HG03039 (cell line): ENCODE measurements around the gene ESYT2.

Experiments used
- ATAC-seq: cut with Tn5 transposase; IDR thresholded peaks from one replicate; pipeline ENCODE4 v1.9.1; 2021; ENCODE audit warnings: mild to moderate bottlenecking, moderate library complexity; ENCODE audit not compliant: unreplicated experiment

The ESYT2 gene

DNA sequence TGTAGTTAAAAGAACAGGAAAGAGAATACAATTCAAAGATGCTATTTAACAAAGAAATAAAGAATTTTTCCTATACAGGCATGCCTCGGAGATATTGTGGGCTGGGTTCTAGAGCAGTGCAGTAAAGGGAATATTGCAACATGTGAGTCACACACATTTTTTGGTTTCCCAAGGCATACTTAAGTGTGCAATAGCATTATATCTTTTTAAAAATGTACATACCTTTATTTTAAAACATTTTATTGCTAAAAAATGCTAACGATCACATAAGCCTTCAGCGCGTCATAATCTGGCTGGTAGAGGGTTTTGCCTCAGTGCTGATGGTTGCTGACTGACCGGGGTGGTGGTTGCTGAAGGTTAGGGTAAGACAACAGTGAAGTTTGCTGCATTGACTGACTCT is 54.4 kb downstream of the ESYT2 start:
- no peak for ATAC-seq

GRCh38 chr7:158772916-158773315 is 56.4 kb downstream of the ESYT2 start:
- no peak for ATAC-seq

DNA sequence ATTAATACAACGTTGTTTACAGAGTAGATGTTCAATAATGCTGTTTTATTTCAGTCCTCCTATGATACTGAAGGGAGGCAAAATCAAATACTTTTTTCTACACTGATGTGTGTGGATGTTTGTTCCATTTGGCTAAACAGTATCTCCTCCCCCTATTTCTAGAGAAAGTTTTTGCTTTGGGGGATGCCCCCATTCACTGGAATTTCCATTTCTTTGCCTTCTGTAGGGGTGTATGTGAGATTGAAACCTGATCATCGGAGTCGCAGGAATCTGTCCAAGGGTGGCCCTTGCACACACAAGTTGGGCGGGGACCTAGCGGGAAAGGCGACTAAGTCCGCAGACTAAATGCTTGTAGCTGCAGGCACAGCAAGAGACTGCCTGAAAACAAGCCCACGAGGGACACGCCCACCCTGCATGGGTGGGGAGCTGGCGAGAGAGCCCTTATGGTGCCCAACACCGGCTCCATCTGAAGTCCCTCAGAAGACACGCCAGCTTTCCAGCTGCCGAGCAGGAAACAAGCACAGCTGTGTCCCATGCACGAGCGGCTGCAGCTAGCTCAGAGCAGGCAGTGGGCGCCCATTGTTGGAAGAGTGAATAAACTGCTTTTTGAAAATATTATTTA is 58.0 kb downstream of the ESYT2 start:
- ATAC-seq, result no peak

- no peak for ATAC-seq
These were observed 61.6 kb downstream of the ESYT2 start for GRCh38 chr7:158767707-158768106.

- ATAC-seq, result no peak
These were observed 62.6 kb downstream of the ESYT2 start for GRCh38 chr7:158766570-158767281.

DNA sequence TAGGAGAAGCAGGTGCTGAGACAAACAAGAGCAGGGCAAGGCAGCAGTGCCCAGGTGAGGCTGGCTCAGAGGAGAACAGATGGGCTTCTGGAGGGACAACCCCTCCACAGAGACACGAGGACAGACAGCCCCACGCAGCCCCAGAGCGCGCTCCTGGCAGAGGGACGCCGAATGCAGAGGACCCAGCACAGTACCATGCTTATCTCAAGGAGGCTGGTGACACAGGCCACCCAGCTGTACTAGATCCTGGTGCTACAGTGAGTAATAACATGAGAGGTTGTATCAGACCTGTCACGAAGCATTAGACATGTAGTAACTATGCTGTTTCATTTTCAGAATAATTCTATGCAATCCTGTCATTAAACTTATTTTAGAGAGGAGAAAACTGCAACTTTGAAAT is 64.3 kb downstream of the ESYT2 start:
- no peak for ATAC-seq

DNA sequence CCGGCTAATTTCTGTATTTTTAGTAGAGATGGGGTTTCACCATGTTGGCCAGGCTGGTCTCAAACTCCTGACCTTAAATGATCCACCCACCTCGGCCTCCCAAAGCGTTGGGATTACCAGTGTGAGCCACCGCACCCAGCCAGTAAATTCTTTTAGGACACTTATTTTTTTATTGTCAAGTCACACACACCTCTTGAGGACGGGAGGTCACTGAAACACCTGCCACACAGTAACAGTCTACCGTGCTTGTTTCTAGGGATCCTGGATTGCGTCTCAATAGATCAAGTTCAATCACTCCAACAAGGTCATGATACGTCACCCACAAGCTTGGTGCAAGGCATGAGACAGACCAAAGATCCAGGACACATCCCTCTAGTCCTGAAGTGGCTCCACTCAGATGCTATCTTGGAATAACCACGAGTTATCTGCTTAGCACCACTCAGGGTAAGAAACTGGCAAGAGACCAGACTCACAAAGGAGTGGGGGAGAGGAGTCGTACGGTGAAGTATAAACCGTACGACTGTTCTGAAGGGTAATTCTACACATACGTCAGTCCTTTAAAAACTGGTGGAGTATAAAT is 65.8 kb downstream of the ESYT2 start:
- ATAC-seq, result no peak

DNA sequence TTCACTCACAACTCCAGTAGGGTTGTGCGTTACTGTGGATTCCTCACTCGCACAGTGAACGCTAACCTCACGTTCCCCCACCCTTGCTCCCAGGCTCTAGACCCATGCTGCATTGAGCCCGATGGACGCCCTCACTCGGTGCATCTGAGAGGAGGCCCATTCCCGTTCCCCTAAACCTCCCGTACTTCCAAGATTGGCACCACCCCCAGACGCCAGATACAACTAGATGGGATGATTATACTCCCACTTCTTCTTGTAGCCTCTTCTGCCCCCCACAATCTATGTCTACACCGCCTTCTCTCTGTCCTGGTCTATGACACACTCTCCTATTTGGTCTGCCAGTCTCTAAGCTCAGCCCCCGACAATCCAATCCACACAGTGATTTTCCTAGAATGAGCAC is 67.4 kb downstream of the ESYT2 start:
- ATAC-seq, result no peak

GRCh38 chr7:158760936-158761335 is 68.4 kb downstream of the ESYT2 start:
- no peak for ATAC-seq

DNA sequence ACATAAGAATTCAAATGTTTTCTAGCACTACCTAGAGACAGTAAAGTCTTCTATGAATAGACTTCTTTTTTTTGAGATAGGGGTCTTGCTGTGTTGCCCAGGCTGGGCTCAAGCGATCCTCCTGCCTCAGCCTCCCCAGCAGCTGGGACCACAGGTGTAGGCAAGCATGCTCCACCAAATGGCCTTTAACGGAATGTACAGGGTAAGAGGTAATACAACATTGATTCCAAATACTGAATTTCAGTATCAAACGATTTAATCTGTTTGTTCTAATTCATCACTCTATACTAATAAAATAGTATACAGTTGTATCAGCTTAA is 68.9 kb downstream of the ESYT2 start:
- no peak for ATAC-seq

DNA sequence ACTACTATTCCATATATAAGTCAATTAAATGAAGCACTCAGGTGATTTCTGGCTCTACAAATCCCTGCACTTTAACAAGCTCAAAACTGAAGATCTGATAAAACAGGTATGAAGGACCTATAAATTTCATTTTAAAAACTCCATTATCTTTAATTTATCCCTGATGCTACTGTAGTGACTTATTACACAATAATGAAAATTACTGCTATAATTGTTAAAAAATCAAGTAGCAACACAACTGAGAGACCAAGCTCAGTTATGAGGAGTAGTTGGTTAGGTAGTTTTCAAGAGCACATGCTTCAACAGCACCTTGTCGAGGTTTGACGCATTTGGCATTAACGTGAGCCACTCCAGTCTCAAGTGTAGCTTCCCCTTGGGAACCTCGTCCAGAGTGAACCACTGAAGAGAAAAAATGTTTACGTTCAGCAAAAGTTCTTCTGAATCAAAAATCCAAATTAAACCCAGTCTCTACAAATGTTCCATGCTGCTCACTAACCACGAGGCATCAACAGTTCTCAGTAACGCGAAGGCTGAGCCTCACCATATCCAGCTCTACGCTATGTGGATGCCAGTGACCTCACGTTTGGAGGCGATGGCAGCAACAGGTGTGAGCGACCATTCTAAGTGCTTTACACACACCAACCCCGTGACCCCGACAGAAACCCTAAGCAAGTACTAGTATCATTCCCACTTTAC is 69.4 kb downstream of the ESYT2 start:
- ATAC-seq, result no peak

DNA sequence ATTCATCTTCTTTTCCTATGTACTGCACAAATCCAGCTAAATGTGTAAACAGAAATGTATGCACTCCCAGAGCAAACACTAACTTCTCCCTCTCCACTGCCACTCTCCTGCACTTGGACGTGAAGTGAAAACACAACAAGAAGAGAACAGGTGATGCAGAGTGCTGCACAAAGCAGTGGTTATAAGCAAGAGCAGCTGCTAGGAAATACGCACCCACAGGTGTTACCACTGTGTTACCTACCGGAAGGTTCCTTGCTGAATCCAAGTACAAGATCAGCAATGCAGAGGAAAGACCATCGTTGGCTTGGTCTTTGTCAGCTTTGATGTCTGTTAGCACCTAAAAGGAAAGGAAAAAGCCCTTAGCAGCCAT is 70.1 kb downstream of the ESYT2 start:
- no peak for ATAC-seq

DNA sequence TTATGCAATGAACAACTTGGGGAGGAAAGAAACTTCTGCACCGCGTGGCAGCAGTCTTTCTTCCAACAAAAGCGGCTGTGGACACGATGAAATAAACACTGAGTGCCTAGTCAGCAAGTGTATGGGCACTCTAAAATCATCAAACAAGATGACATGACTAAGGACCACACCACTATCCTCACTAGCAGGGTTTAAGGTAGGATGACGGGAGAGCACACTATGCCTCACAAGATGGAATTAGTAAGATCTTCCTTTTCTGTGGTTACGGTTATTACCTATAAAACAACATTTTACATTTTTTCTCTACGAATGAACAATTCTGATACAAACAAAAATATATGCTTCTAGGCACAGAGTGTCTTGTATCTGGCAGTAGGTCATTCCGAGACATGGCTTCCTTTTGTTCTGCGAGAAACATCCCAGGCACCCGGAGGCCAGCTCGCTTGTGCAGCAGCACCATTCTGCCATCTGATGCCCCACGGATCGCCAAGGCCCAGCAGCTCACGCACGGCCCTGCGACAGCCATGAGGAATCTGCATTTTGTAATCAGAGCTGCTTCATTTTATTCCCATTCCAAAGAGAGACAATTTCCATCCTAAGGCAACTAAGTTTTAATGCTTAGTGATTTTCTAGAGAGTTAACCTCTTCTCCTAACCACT is 70.6 kb downstream of the ESYT2 start:
- no peak for ATAC-seq

DNA sequence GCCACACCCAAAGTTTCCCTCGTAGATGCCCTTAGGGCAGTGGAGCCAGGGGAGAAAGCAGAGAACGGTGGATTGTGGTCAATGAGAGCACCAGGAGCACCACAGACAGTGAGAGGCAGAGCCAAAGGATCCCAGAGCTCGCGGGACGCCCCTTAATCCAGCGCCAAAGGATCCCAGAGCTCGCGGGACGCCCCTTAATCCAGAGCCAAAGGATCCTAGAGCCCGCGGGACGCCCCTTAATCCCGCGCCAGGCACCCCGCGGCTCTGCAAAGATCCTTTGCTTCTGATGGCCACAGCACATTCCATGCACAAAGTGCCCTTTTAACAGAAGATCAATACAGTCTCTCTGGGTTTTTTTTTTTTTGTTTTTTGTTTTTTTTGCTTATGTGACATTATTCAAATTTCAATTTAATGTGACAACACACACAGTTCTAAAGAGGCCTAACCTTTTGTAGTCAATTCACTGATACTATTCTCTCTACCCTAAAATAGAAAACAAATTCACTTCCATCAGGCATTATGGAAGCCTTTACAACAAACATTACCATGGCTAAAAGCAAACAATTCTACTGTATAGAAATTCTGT is 71.8 kb downstream of the ESYT2 start:
- ATAC-seq, result no peak

GRCh38 chr7:158754746-158755444 is 74.4 kb downstream of the ESYT2 start:
- no peak for ATAC-seq

GRCh38 chr7:158753900-158754299 is 75.4 kb downstream of the ESYT2 start:
- ATAC-seq, result no peak

- no peak for ATAC-seq
These were observed 77.6 kb downstream of the ESYT2 start for GRCh38 chr7:158751751-158752150.

DNA sequence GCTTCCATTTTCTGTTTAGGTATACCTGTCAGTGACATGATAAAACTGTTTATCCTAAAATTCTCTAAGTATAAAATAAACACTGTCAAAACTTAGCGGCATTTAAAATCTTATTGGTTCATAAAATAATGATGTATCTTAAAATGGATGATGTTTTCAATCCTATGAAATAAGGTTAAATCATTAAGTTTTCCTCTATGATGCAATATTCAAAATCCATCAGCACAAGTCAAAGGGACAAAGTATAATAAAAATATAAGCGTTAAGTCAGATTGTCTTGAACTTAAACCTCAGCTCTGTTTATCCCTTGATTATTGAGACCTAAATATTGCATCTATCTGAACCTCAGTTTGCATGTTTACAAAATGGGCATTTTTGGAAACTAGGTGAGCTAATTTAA is 78.1 kb downstream of the ESYT2 start:
- no peak for ATAC-seq

DNA sequence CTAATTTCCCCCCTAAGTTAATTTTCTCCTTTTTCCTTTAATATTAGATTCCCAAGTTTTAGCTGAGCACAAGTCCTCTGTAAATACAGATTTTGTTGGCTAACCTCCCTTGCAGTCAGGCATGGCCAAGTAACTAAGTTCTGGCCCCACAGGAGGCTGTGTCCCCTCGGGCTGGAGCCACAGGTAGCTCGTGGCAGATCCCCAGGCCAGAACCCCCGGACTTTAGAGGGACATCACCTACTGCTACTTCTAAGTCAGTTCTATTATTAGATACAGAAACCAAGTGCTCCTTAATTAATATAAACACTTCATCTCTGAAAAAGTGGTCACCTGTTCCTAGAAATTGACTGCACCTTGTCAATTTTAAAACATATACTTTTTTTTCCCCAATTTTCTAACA is 78.6 kb downstream of the ESYT2 start:
- ATAC-seq, result no peak

DNA sequence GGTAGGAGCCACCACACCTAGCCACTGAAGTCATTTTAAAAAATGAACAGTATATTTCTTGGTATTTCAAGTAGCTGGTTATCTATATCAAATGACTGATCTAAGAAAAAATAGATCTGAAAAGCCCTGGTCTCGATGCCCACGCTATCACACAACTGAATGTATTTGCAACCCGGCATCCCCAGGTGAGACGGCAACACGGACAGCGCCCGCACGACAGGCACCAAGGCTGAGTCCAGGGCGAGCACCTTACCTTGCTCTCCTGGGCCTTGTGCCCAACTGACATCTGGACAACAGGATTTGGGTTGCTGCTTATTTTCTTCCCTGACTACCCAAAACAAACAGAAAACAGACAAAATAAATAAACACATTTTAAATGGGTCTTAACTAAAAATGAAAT is 79.9 kb downstream of the ESYT2 start:
- no peak for ATAC-seq

DNA sequence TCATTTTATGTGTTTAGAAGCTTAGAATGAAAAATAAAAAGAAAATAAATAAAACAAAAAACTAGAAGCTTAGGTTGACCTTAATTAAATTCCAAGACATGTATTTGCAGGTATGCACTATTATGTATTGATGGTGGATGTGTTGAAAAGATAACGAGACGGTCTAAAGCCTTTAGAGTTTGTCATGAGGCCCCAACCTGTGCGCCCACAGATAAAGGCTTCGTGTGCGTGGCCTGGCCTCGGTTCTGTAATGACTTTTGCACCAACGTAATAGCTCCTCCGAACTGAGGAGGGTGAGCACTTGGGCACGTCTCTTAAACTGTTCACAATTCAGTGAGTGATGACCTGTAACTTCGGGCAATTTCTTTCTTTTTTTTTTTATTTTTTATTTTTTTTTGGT is 81.0 kb downstream of the ESYT2 start:
- no peak for ATAC-seq
